Esophagus mucosa (tissue), 1 donor: ENCODE data around the gene ARHGEF6. TPM values are rescaled to one million over a fixed set of nuclear protein-coding genes. Genes with fewer than 3 reads are reported as not detected.

Experiments
- ATAC-seq: fragments of 200-7000 bp; cut with Tn5 transposase; one replicate; pipeline ENCODE4 v1.9.1; 2020
- total RNA-seq: library from RNA; stranded (reverse); gene quantifications from one replicate; pipeline ENCODE4 v1.2.4, GENCODE V29; 2023
- donor health status: DM: yes; HTN: yes; CAD: no.

The ARHGEF6 gene
- total RNA-seq, 1 donor from 2014 or later, result 1.2 TPM

DNA sequence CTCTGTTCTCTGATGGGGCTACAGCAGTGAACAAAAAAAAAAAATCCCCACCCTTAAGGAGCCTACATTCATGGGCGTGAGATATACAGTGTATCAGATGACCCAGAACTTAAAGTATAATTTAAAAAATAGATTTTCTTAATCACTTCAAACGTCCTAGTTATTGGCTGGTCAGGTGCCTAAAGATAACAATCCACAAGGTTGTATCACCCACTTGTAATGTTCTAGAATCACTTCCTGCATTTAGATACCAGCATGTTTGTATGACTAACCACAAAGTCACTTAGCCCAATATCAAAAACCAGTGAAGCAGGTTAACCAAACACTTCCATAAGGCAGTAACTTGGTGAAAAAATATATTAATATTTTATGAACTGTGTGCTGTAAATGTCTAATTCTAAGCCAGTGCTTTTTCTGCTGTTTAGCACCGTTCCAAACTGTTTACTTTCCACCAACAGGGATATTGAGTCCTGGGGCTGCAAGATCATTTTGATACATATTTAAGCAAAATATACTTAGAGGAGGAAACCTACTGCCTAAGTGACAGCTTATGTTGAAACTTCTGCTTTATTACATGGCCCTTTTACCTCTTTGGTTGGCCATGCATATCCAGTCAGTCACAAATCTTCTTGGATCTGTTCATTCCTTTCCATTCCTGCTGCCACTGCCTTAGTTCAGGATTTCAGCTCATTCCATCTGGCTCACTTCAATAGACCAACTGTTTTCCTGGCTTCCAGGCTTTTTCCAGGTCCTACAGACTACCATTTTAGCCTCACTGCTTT, 89.5 kb downstream of the ARHGEF6 start:
- ATAC-seq, result peak; percentile 49

DNA sequence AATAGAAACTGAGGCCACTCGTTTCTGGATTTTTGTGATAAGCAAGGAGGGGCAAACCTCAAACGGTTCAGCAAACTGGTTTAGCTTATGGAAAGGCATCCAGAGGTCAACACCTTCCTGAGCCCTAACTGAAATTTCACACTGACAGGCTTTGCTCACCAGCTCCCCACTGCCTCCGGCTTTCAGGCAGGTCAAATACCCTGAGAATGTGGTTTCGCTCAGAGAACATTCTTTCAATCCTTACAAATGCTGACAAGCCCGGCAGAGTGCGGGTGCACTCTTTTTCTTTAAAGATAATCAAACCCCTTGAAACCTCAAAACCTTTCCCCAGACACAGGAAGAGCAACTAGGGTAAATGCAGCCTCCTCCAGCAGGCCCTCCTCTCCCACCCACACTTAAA, 91.3 kb downstream of the ARHGEF6 start:
- ATAC-seq, result no peak

DNA sequence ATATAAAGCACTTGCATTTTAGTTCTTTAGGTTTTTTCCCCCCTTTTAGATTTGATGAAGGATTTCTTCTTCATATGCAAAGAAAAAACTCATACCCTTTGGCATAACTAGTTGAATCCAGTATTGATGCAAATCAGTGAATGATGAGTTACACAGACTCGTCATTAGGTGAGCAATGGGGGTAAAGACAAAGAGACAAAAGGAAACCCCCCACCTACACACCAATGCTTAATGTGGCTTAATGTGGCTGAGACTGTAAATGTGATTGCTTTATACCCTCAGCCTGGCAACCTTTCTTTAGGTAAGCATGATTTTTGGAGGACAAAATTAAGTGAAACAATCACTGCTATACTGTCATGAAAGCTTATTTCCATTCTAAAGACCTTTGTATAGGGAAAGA, 93.3 kb downstream of the ARHGEF6 start:
- ATAC-seq, result no peak

DNA sequence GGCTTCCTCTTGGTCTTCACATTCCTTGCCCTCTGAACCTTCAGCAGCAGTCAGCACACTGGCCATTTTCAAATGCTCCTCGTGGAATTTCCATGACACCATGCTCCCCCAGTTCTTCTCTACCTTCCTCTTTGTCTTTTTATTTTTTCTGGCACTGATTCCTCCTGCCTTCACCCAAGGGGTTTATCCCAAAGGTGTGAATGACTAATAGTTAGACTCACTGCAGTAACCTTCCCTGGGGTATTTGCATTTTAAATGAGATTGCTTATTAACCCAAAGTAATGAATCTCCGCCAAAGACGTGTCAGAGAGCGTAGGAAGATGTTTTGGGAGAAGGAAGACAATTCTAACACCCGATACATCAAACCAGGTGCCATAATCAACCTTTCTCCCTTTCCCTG, 96.6 kb downstream of the ARHGEF6 start:
- no peak for ATAC-seq

DNA sequence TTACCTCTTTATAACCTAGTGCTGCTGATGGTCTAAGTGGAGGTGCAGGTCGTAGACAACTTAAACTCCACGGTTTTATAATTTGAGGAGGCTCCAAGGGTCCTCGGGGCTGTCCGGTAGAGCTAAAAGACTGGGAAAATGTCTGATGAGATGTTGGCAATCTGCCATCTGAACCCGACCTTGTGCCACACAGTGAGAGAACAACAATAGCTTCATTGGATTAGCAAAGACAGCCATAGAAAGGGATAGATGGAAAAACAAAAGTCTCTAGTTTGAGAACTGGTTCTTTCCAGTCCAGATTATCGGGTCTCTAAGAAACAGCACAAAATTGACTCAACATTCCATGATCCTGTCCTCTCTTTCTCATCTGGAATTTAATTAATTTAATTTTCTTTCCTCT, 101.2 kb downstream of the ARHGEF6 start:
- ATAC-seq, result no peak

DNA sequence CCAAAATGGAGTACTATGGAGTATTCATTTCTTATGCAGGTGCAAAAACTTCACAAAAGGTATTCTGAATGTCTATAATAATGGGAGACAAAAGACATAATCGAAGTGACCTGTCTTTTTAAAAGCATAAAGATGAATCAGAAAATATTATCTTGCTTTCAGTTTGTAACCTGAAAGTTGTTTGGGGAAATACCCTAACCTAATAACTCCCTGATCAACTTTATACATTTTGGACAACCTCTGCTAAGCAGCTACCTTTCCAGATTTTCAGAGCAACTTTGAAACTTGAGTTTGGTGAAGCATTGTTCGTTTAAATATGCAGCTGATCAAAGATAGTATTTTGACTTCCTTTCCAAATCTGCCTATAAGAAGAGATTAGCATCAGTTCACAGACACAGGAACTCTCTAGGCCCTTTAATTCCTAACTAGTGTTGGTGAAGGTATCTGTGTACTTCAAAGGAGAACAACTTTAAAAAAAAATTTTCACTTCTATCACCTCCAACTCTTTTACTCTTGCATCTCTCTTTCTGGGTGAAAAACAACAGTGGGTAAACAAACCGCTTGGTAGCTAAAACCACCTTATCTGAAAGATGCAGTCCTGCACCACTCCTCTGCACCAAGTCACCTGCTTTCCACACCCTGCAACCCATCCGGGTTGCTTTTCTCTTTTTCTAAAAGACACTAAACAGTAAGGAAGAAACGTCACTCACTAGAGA, 106.3 kb downstream of the ARHGEF6 start:
- ATAC-seq, result no peak

- no peak for ATAC-seq
Observed at GRCh38 chrX:136671006-136671610, 109.6 kb downstream of the ARHGEF6 start.

GRCh38 chrX:136667446-136668168, 113.1 kb downstream of the ARHGEF6 start:
- ATAC-seq, result no peak

DNA sequence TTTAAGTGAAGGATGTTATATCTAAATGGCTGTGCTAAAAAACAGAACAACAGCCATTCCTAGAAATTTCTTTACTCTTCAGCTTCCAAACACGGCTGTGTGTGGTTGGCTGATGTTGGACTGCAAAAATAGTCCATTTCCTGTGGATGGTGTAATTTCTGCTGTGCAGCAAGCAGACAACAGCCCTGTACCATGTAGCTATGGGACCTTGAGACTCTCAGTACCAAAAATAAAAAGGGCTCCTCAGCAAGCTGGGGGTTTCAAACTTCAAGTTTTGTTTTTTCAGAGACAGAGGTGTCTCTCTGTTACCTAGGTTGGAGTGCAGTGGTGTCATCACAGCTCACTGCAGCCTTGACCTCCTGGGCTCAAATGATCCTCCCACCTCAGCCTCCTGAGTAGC, 114.6 kb downstream of the ARHGEF6 start:
- ATAC-seq, result no peak

GRCh38 chrX:136665258-136665900, 115.4 kb downstream of the ARHGEF6 start:
- no peak for ATAC-seq

DNA sequence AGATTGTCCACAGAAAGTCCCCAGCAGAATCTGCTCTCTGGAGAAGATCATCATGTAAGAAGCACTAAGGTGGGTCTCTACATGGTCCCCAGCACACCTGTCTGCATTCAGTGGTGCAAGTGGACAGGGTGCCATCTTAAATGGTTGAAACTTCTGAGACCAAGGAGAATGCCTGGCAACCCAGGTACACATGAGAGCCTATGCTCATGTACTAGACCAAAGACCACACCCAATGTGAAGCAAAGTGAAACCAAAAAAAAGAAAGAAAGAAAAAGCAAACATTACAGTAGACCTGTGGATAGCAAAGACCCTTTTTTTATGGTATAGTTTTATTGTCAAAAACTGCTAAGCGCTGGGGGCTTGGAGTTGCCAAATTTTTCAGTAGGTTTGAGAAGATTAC, 117.8 kb downstream of the ARHGEF6 start:
- ATAC-seq, result no peak

- no peak for ATAC-seq
Observed at GRCh38 chrX:136662104-136662503, 118.6 kb downstream of the ARHGEF6 start.

- ATAC-seq, result no peak
Observed at GRCh38 chrX:136660896-136661295, 119.8 kb downstream of the ARHGEF6 start.

DNA sequence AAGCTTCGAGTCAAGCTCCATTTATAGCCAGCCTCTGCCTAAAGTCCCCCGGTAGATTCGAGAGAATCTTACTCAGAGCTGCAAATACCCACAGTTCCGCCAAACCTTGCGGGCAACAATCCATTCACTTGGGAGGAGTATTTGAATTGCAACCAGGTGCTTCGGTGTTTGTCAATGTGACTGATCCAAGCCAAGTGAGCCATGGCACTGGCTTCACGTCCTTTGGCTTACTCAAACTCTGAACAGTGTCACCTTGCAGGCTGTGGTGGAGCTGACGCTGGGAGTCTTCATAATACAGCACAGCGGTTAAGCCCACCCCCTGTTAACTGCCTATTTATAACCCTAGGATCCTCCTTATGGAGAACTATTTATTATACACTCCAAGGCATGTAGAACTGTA, 121.6 kb downstream of the ARHGEF6 start:
- no peak for ATAC-seq

GRCh38 chrX:136658151-136658550, 122.6 kb downstream of the ARHGEF6 start:
- no peak for ATAC-seq

DNA sequence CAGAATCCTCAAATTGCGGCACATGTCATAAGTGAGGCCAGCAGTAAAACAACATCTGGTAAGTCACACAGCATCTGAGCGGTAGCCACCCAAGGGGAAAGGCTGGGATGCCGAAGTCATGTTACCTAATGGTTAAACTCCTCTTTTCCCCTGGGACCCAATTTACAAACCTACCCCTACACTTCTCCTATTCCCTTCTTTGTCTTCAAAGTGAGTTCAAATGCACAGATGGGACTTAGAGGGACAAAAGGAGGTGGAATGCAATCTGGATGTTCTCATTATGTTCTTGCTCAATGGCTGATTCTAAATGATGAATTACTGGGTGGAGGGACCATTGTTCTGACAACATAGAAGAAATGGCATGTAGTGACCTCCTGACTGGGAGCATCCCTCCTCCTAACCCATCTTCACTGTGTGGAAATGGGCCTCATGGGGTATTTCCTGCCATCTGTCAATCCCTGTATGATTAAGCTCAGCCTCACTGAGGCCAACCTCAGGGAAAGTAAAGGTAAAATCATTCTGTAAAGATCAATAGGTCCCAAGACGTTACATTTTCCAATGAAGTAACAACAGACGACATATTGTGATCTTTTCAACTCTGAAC, 124.3 kb downstream of the ARHGEF6 start:
- no peak for ATAC-seq

DNA sequence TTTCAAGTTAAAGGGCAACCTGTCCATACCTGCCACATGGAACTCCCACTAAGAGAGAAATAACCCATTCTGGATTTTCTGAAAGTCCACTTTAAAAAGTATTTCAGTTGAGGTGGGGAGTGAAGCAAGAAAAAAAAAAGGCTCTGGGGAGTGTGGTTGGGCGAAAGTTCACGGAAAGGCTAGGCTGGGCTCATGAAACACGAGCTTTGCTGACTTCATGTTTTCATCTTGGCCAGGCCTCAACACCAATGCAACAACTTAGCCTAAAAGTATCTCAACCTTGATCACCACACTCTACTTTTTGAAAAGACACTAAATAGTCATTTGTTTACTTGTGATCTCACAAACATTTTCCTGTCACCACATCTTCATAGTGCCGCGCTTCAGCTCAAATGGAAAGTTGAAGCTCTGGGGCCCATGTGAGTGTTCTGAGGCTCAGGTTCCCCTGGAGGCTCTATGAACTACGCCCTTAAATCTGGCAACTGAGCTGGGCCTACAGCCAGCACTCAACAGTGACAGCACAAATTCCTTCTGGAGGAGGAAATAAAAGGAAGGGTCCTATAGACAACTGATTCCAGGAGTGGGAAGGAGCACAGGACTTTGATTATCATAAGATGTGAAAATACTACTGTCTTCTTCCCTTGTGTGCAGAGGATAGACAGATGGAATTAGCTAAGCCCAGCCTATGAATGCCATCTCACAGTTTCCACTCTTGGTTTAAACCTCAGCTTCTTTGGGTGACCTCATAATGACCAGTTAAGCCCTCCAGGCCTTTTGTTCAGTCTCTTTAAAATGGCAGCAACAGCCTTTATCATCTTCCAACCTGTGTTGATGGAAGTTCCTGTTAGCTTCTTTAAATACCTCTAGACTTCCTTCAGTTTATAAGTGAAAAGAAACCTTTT, 127.7 kb downstream of the ARHGEF6 start:
- no peak for ATAC-seq

GRCh38 chrX:136650811-136651210, 129.9 kb downstream of the ARHGEF6 start:
- no peak for ATAC-seq

DNA sequence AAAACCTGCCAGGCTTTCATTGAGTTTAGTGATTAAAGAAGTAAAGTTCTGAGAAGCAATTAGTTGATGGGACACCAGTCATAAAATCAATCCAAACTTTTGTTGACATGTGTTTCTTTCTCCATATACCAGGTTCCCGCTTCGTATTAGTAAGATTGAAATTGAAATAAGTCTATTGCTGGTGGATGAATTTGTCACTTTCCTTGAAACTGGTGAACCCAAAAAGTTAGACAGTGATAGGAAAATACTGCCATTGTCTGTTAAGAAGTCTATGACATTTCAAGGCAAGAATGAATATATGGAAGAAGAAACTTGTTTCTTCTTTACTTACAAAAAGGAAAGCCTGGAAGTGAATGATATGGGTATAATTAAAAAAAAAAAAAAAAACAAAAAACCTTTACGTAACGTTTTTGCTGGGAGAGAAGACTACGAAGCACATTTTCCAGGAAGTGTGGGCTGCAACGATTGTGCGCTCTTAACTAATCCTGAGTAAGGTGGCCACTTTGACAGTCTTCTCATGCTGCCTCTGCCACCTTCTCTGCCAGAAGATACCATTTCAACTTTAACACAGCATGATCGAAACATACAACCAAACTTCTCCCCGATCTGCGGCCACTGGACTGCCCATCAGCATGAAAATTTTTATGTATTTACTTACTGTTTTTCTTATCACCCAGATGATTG, 132.9 kb downstream of the ARHGEF6 start, which contains the start of gene CD40LG:
CD40LG (plus strand) TSS at position 482 of the 684 bp plus-strand sequence; CDS start at position 573, 91 bp downstream.
- ATAC-seq, result no peak

- no peak for ATAC-seq
Observed at GRCh38 chrX:136646602-136647239, 134.0 kb downstream of the ARHGEF6 start.
